MV-4-11 (cell line): ENCODE data around the gene HES2.
"Not testable (repeated sequence)": the region's sequence is repeated elsewhere in the genome, so short reads cannot be mapped to it uniquely, and the experiment has no call there.

Experiments
- DNase-seq: peaks from one replicate; lab custom pipeline; 2025; lab: John Stamatoyannopoulos, UW

Gene HES2, protein sequence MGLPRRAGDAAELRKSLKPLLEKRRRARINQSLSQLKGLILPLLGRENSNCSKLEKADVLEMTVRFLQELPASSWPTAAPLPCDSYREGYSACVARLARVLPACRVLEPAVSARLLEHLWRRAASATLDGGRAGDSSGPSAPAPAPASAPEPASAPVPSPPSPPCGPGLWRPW

DNA sequence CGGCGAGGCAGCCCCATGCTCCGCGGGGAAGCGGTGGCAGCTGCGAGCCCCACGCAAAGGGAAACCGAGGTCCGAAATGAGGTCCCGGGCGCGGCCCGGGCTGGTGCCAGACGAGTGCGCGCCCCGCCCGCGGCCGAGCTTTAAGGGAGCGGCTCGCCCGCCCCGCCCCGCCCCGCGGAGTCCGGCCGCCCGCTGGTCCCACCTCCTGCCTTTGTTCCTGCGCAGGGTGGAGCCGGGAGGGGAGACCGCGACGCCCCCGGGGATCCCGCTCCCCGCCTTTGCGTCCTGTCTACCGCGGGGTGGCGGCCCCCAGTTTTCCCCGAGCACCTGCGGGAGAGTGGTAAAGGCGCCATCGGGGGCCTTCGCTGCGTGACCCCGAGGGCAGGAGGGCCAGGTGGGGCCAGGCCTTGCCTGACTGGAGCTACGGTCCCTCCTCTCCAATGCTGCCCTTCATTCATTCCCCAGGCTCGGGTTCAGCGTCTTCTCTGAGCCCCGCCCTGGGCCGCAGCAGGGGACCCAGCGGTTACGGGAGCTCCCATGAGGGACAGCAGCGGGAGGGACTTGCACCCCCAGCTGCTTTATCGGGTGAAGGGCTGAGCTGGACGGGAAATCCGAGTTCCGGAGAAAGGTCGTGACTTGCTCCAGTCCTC lies at the start of gene HES2:
Gene HES2, minus strand, starts transcription at position 116 of the 650 bp plus-strand sequence. Its CDS starts 99 bp downstream, at position 17.
- DNase-seq = no peak

DNA sequence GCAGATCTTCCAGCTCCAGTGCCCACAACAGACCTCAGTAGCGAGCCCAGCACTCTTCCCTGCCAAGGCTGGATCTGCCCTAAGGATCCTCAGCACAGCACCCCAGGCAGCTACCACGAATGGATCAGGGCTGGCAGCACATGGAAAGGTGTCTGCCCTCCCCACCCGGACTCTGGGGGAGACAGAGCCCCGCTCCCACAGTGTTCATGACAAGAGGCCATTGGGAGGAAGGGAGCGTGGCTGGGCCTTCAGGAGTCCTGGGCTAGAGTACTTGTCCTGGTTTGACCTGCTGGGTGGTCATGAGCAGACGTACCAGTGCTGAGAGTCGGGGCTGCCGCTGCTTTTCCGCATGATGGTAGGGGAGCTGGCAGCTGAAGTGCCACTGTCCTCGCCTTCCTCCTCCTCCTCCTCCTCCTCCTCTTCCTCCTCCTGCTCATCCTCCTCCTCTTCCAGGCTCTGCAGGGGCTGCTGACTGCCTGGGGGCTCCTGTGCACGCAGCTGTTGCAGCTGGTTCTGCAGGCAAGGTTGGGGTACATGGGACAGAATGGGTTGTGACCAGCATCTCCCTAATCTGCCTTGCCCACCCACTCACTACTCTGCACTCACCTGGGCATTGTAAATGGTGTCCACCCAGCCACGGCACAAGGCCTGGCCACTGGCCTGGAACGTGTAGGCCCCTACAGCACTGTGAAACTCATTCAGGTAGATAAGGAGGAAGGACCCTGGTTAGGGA lies 49.2 kb upstream of the HES2 start:
- DNase-seq = no peak

DNA sequence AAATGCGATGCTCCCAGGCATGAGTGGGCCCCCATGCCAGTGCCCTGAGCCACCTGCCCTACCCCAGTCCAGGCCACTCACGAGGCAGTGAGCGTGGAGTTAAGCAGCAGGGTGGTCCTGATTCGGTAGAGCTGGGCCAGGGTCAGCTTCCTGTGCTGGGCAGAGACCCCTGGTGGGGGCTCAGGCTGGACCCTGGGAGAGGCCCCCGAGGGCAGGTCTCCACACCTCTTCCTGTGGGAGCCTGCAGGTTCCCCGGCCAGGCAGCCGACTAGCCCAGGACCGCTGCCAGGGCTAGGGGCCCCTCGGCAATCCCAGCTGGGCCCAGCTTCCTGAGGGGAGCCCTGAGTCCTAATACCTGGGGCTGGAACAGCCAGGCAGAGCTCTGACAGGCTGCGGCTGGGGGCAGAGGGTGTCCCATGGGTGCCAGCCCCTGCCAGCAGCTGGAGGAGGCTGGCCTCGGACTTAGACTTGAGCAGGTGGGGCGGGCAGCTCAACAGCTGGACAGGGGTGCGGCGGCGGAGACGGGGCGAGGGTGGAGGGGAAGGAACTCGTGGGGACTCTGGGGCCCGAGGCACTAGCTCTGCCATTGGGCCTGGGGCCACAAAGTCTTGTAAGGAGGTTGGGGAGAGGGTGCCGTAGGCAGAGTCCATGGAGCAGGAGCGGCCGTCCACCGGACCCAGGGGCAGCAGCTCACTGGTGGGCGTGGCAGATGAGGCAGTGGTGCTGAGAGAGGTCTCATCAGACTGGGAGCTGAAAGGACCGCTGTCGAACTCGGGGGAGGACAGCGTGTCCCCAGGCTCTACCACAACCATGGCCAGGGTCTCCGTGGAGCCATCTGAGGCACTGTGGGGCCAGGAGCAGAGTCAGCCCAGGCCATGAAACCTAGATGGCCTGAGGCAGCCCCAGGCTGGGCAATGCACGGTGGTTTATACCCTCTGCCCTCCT lies 48.3 kb upstream of the HES2 start:
- no peak for DNase-seq

DNA sequence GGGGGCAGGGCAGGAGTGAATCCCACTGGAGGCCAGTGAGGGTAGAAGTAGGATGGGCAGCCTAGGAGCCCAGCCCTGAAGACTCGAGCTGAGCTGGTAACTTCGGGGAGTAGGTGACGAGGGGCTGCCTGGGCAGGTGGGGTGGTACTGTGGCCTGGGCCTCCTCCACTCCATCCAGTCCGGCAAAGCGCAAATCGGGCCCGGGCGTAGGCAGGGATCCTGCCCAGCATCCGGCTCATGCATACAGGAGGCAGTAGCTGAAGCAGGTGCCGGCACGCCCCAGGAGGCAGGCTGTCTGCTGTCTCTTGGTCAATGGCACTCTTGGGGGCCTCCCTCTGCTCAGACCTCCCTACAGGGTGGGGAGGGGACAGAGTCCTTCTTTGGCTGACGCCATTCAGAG lies 47.5 kb upstream of the HES2 start:
- DNase-seq = no peak

DNA sequence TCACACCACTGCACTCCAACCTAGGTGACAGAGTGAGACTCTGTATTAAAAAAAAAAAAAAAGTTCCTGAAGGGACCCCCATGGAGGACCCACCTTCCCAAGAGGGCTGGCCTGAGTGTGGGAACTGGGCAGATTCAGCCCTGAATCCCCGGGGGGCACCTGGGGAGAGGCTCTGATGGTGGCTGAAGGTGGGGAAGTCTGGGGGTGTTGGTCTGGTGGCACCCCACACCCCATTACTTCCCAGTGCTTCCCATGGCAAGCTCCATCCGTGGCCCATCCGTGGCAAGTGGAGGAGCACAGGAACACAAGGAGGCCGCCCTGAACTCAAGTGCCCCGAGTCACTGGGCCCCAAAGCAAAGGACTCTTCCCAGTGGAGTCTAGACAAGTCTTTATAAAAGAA lies 47.0 kb upstream of the HES2 start:
- no peak for DNase-seq

DNA sequence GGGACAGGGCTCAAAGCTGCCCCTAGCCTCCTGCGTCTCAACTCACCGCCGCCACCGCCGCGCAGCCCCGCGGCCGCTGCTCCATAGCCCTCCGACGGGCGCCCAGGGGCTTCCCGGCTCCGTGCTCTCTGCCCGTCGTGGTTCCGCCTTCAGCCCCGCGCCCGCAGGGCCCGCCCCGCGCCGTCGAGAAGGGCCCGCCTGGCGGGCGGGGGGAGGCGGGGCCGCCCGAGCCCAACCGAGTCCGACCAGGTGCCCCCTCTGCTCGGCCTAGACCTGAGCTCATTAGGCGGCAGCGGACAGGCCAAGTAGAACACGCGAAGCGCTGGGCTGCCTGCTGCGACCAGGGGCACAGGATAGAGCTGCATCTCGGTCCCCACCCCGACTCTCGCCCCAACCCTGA lies 46.3 kb upstream of the HES2 start, which contains the start of gene TNFRSF25:
Gene TNFRSF25, minus strand, starts transcription at position 151 of the 400 bp plus-strand sequence. Its CDS starts 66 bp downstream, at position 85.
- DNase-seq = no peak

DNA sequence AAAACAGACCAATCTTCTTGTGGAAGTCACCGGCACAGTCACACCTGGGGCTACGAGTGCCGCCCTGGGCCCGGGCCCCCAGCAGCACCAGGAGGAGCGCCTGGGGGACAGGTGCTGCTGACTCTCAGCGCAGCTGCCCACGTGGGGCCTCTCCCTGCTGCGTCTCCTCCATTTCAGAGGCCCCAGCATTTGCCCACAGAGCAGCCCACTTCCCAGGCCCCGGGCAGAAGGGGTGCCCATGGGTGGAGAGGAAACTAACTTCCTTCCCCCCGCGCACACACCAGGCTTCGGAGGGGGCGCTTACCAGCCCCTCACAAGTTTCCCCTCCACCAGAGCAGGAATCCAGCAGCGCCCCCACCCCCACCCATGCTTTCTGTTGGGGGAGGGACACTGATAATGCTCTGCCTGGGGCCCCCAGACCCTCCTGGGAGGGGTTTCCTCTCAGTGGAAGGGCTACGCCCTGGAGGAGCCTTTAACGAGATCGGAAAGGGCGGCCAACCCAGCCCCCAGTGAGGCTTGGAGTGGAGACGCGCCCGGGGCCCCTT lies 45.8 kb upstream of the HES2 start:
- DNase-seq = no peak

DNA sequence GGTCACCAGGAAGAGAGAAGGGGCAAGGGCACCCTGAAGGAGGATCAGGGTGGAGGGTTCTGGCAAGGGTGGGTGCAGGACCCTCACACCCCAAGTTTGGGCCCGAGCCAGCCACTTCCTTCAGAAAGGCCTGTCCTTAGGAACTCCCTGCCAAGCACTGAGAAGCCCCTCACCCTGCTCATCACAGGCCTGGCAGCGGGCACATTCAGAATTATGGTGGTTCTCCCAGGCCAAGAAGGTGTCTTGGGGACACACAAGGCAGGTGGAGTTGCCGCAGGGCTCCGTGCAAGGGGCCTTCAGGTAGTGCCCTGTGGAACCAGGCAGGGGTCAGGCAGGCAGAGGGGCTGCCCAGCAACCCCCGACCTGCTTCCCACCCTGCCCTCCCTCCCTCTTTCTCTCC lies 45.2 kb upstream of the HES2 start:
- DNase-seq = no peak

DNA sequence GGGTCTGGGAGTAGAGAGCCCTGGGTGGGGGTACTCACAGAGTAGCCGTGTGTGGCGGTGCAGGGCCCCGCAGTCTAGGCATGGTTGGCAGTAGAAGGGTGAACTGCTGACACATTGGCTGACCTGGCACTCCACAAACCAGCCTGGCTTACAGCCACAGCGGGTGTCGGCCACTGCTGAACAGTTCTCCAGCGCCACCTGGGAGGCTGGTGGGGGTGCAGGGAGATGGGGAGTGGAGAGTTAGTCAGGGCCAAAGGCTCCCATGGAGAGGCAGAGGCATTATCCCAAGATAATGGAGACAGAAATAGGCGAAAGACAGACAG lies 44.8 kb upstream of the HES2 start:
- no peak for DNase-seq

DNA sequence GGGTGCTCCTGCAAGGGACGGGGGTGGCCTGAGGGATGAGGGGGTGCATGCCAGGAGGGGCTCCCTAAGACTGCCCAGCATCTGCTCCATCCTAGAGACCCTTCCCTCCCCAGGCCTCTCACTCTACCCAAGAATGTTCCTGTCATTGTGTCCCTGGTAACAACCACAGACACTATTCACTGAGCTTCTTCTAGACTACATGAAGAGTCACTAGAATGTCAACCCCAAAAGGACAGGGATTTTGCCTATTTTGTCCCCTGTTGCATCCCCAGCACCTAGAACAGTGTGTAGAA lies 43.3 kb upstream of the HES2 start:
- no peak for DNase-seq

DNA sequence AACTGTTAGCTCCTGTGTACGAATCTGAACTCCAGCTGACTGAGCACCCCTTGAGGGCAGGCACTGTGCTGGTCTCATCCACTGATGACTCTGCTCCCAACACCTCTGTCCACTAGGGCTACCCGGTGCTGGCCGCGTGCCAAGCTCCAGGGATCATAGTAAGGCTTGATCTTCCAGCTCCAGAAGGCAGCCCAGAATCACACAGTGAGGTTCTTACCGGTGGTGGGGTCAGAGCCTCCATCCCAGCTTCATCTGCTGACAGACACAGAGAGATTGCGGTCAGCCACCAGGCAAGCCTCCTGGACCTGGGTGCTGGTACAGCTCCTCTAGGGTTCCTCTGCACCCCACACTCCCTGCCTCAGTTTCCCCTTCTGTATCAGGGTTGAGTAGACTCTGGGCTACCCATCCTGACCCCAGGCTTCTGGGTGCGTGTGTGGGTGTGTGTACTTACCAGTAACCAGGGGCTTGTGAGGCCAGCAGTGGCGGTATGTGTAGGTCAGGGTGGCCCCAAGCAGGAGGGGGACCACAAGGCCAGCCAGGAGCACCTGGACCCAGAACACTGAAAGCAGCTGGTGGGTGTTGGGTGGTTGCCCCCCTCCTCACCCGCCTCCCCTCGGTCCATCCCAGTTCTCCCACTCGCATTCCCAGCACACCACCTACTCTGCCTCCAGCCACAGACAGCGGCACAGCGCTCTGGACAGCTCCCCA lies 42.8 kb upstream of the HES2 start:
- DNase-seq = no peak

DNA sequence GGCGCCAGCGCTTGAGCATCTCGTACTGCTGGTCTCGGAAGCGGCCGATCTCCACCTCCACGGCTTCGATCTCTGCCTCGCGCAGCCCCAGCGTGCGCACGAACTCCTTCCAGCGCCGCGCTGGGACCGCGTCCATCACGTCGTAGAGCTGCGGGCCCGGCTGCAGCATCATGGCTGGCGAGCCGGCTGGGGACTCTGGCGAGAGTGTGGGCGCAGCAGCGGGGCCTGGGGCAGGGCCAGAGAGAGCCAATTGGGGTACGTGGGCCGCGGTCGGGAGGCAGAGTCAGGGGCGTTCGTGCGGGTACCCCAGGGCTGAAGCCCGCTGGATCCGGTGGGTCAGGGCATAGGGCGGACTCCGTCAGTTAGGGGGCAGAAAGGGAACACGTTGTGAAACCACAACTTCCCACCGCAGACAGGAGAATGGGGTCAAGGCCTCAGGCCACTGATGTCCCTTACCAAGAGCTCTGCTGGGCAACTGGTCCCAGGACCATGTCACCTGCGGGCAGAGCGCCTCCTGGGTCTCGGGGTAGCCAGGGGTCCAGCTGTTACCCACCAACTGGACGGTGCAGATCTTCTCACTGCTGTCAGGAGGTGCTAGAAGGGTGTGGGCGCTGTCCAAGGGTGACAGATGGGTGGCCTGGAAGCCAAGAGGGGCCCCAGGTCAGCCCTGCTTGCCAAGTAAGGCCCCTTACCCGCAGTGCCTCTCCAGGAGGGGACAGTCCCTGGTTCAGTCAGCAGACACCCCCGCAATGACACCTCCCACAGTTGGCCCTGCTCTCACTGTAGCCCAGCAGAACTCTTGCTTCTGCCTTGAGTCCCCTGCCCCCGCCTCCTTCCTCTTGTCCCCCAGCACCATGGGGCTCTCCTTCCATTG lies 42.1 kb upstream of the HES2 start:
- DNase-seq = no peak

DNA sequence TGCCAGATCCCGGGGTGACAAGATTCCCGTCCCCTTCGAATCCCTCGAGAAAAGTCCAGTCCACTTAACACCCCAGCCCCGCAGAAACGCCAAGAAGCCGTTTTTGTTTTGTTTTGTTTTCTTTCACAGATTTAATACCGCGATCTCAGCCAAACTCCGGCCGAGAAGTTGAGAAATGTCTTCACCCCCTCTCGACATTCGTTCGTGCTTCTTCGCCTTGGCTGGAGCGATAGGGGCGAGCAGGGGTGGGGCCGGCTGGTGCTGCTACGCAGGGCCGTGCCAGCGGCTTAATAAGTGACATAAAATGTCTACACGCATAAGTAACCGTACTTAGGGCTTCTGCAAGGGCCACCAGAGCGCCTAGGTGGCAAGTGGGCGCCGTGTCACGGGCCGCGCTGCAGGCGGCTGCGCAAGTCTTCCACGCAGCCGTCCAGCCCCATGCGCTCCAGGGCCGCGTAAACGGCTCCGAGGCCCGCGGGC lies 41.4 kb upstream of the HES2 start:
- no peak for DNase-seq

DNA sequence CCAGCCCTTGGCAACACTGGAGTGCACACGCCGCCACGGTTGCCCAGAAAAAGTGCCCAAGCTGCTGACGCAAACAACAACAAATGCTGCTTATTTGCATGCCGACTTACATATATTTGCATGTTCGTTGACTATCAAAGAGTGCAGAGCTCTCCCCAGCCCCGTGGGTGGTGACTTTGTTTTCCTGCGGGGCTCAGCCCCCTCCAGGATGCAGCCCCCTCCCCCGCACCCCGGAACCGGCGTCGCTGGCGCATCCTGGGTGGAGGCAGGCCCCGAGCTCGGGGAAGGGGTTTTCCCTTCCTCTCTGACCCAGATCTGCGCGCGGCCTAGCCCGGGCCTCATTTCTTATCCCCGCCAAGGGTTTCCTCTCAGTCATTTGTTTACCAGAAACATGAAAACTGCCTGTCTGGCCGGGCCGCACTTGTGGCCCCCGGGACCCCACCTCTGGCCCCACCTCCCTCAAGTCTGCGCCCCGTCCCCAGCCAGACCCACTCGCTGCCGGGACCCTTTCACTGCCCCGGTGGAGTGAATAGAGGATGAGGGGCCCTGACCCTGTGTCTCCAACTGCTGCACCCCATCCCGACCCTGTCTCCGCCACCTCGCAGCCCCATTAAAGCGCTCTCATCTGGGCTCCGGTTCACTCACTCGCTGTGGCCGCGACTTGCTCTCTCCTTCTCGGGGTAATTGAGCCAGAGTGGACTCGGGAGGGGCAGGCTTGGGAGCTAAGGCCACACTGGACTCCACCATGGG lies 40.8 kb upstream of the HES2 start:
- DNase-seq = no peak

DNA sequence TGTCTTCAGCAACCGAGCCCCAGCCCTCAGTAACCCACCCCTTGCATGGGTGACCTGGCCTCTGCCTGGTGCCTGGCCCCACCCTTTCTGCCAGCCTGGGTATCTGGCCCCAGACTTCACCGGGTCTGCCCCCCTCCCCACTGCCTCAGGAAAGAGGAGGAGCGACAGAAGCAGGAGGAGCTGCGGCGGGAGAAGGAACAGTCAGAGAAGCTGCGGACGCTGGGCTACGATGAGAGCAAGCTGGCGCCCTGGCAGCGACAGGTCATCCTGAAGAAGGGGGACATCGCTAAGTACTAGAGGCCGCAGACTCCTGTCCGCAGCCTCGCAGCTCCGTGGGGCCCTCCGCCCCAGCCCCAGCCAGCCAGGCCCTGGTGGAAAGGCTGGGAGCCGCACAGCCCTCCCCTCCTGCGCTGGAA lies 40.1 kb upstream of the HES2 start:
- DNase-seq = no peak

DNA sequence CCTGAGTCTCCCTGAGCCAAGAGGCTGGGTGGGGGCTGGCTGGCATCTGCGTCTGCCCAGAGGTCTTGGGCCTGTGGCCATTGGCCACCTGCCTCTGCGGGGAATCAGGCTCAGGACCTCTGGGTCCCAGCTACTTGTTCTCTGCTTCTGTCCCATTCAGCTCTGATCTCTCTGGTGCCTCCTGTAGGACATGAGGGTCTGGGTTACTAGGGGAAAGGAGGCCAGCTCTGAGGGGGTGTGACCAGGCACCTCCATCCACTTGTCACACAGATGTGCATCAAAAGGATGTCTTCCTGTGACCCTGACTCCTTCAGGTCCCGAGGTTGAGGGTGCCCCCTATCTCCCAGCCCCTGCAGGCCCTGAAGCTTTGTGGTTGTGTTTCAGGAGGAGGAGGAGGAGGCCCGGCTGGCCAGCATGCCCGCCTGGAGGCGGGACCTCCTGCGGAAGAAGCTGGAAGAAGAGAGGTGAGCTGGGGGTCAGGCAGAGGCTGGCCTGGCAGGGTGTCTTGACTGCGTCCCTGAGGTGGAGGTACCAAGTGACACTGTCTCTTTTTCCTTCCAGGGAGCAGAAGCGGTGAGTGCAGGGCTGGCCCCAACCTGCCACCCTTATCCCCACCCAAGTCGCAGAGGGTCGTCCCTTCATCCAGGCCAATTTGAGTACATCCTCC lies 37.2 kb upstream of the HES2 start:
- no peak for DNase-seq

DNA sequence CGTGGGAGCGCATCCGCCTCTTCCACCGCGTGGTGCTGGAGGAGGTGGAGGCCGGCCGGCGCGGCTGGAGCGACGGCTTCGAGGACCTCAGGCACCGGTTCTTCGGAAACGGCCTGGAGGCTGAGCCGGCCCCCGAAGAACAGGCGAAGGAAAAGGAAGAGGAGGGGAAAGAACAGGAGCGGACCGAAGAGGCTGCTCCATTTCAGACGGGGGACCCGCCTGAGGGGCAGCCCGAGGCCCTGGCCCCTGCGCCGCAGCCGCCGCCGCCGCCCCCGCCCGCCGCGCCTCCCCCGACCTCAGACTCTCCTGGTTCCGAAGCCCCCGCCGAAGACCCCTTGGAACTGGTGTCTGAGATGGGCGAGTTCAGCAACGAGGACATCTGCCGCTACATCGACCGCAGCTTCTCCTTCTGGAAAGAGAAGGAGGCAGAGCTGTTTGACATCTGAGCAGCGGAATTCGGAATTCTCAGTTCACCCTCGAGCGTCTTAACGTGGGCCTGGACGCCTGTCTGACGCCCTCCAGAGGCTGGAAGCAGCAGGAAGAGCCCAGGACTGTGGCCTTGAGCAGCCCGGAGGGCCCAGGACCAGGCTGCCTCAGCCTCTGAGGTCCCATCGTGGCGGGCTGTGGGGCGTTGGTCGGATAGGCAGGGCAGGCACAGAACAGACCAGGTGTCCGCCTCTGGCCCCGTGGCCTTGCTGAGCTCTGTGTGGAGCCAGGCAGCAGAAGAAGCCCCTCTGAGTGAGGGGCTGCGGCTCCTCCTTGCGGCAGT lies 36.2 kb upstream of the HES2 start:
- DNase-seq = not testable (repeated sequence)
